ENCODE data around the gene SPATS2. TPM values are rescaled to one million over a fixed set of nuclear protein-coding genes. Genes with fewer than 3 reads are reported as not detected.

Gene SPATS2
- total RNA-seq, 1 donor from 2014 or later = 32.1 TPM

DNA sequence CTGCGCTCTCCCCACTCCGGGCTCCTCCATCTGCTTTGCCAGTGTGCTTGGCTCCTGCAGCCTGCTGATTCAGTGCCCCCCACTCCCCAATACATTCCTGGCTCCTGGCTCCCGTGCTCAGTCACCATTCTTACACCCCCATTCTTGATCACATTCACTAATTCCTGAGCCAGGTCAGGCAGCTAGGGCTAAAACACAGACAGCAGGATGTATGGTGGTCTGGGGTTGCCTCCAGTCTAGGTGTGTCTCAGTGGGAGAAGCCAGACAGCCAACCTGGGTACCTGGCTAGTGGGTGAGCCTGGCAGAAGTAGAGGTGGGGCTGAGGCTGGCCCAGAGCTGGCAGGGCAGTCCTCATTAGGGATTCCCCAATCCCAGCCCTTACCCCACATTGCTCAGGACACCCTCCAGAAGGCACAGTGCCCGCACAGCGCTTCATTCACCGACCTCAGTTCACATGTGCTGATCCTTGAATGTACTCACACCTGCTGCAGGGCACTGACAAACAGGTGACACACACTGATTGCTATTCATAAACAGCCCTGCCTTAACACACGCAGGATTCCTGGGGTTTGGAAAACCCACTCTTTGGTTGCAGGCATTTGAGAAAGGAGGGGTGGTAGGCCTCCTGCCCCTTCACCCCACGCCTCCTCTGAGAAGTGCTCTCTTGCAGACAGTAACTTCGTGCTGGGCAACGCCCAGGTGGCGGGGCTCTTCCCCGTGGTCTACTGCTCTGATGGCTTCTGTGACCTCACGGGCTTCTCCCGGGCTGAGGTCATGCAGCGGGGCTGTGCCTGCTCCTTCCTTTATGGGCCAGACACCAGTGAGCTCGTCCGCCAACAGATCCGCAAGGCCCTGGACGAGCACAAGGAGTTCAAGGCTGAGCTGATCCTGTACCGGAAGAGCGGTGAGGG is 173.2 kb downstream of the SPATS2 start:
- DNase-seq (ENCODE audit: low spot score) = no peak

DNA sequence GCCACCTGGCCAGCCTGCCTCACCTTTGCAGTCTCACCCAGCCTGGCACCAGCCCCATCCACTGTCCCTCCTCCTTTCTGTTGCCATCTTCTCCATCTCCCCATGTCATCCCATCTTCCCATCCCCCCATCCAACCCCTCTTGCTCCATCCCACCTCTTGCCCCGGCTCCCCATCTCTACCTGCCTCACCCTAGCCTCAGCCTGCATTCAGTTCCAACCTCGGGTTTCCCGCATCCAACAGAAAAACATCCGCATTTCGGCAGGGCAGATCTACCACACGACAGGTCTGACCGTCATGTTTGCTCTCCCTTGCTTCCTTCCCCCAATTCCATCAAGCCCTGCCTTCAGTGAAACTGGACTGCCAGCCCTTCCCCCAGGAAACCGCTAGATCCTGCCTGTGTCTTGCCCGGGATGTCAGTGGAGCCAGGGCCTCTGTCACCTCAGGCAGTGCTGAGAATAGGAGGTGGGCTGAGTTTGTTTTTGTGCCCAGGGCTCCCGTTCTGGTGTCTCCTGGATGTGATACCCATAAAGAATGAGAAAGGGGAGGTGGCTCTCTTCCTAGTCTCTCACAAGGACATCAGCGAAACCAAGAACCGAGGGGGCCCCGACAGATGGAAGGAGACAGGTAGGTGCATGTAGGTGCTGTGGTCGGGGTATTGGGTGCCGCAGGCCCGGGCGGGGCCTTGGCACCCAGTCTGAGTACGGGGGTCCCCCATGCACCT is 174.0 kb downstream of the SPATS2 start:
- no peak for DNase-seq (ENCODE audit: low spot score)

DNA sequence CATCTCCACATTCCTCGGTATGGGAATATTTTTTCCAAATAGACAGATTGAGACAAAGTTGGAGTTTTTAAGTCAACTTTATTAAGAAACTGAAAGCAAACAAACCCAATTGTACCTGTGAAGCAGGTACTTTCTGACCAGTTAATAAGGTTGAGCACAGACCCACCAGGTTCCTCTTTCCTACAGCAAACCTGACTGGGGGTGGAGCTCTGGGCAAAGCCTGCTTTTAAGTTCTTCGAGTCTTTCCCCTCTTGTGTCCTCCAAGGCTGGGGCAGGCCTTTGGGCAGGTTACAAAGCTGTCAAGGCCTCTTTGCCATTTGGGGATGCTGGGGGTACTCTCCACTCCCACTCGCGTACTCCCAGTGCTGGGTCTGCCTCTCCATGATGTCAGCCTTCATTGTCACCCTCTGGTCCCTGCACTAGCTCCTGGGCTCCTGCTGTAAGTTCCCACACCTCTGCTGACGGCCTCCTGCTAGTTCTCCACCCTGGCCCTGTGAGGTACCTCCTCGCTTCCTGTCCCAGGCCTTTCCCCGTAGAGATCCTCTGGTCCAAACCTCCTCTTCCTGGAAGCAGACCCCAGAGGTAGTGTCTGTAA is 174.7 kb downstream of the SPATS2 start:
- no peak for DNase-seq (ENCODE audit: low spot score)

DNA sequence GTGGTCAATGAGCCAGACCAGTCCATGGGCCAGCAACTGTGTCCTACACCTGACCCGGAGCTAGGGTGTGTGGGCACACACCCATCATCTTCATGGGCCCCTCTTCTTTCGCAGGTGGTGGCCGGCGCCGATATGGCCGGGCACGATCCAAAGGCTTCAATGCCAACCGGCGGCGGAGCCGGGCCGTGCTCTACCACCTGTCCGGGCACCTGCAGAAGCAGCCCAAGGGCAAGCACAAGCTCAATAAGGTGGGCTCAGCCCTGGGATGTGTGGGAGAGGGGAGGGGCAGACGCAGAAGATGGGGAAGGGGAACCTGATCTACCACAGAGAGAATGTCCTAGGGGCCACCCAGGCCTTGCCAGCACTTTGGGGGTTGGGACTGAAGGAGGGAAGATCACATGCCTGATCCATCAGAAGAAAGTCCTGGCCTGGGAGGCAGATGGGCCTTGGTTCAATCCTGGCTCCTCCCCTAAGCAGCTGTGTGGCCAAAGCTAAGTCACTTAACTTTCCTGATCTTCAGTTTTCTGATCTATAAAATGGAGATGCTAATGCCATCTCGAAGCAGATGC is 175.4 kb downstream of the SPATS2 start:
- no peak for DNase-seq (ENCODE audit: low spot score)

DNA sequence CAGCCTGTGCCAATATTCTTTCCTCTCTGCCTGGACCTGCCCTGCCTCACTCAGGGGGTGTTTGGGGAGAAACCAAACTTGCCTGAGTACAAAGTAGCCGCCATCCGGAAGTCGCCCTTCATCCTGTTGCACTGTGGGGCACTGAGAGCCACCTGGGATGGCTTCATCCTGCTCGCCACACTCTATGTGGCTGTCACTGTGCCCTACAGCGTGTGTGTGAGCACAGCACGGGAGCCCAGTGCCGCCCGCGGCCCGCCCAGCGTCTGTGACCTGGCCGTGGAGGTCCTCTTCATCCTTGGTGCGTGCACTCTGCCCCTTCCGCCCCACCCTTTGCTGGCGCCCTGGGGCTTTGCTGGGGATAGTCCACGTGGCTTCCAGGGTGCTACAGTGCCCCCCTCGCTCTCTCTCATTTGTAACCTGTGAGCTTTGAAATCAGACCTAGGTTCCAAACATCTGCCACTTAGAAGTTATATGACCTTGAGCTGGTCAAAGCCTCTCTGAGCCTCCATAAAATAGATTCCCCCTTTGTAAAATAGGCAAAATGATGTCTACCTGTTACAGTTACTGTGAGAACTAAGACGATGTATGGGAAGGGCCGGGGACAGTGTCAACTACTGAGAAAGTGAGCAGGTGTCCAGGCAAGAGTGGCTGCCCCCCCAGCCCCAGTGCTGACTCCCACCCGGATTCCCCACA is 176.1 kb downstream of the SPATS2 start:
- DNase-seq (ENCODE audit: low spot score) = no peak

DNA sequence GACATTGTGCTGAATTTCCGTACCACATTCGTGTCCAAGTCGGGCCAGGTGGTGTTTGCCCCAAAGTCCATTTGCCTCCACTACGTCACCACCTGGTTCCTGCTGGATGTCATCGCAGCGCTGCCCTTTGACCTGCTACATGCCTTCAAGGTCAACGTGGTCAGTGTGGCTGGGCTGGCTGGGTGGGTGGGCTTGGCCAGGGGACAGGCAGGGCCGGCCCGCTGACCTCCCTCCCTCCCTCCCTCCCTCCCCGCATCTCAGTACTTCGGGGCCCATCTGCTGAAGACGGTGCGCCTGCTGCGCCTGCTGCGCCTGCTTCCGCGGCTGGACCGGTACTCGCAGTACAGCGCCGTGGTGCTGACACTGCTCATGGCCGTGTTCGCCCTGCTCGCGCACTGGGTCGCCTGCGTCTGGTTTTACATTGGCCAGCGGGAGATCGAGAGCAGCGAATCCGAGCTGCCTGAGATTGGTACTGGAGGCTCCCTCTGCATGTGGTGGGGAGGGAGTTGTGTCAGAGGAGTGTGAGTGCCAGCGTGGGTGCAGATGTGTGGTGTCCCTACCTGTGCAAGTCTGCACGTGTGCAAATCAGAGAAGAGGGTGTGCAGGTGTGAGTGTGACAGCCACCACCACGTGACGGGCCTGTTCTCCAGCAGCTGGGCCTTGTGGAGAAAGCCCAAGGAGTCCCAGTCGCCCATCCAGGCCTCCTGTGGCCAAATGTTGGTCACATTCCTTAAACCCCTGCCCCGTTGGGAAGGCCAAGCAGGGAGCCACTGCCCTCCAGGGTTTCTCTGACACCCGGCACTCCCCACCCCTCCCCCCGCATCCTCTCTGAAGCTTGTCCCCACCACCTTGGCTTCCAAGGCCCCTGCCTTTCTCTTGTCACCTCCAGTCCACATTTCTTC is 176.9 kb downstream of the SPATS2 start:
- no peak for DNase-seq (ENCODE audit: low spot score)

DNA sequence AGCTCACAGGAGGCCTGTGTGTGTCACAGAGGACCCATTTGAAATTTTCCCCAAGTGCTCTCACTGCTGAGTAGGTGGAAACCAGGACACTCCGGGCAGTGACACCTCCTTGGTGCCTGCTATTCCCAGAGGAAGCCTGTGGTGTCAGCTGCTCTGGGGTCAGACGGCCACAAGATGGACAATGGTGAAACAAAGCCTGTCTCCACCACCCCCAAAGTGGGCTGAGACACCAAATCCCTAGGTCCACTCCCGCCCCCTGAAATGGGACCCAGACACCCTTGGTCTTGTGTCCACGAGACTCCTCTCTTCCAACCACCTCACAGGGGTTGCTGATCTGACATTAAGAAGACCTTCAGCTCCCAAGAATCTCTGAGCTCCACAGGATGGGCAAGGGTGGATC is 178.6 kb downstream of the SPATS2 start:
- DNase-seq (ENCODE audit: low spot score) = no peak

DNA sequence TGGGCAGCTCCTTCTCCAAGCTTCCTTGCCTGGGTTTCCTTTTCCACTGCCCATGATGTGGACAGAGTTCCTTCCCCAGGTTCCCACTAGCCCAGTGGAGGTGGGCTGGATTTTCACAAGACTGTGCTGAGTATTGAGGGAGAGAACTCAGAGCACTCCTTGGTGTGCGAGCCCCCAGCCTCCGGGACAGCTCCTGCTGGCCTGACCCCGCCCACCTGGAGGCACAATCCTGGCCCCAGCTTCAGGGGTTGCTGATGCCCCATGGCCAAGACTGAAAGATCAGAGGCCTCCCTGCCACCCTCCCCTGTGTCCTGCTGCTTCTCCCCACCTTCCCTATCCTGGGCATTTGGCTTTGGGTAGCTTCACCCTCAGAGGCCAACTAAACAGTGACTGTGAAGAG is 179.2 kb downstream of the SPATS2 start:
- DNase-seq (ENCODE audit: low spot score) = no peak

DNA sequence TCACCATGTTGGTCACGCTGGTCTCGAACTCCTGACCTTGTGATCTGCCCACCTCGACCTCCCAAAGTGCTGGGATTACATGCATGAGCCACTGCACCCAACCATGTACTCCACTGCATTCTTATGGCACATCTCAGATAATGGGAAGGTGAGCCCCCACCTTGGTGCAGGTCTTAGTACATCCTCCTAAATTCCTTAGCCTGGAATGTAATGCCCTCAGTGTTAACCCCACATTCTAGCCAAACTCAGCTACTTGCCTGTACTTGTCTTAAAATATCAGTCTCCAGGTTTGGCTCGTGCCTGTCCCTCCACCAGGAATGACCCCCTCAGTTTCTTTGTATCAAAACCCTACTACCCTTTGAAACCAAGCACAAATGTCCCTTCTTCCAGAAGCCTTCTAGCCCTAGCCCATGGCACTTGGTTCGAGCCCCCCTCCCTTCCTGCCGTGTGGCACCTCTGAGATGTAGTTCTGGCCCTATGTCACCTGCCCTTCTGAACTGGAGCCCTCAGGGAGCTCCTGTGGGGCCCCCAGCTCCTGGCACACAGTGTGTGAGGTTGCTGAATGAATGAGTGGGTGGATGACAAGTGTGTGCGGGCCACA is 179.9 kb downstream of the SPATS2 start:
- no peak for DNase-seq (ENCODE audit: low spot score)

DNA sequence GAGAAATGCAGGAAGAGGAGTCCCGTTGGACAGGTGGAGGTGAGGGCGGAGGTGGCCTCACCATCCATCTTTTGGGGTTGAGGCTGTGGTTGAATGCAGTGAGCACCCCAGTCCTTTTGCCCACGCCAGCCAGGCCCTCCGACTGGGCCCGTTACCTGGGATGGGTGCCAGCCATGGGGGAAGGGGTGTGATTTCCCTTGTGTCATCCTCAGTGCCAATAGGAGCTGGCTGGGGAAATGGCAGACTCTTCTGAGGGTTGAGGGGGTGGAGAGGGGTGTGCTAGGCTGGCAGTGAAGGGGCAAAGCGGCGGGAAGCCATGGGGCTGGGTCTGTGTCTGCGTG is 181.2 kb downstream of the SPATS2 start:
- DNase-seq (ENCODE audit: low spot score) = no peak

DNA sequence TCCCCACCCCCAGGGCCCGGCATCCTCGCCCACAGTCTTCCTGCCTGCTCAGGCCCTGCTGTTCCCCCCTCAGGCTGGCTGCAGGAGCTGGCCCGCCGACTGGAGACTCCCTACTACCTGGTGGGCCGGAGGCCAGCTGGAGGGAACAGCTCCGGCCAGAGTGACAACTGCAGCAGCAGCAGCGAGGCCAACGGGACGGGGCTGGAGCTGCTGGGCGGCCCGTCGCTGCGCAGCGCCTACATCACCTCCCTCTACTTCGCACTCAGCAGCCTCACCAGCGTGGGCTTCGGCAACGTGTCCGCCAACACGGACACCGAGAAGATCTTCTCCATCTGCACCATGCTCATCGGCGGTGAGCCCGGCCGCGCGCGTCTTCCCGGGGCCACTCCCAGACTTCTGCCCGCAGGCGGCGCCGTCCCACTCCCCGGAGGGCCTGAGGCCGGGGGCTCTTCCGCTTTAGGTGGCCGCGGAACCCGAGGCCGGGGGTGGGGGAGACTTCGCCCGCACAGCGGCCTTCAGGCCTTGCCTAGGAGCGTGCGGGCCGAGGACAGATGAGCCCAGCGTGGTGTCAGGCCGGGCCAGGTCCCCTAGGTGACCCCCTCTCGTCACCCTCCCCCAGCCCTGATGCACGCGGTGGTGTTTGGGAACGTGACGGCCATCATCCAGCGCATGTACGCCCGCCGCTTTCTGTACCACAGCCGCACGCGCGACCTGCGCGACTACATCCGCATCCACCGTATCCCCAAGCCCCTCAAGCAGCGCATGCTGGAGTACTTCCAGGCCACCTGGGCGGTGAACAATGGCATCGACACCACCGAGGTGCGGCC is 181.8 kb downstream of the SPATS2 start:
- no peak for DNase-seq (ENCODE audit: low spot score)

DNA sequence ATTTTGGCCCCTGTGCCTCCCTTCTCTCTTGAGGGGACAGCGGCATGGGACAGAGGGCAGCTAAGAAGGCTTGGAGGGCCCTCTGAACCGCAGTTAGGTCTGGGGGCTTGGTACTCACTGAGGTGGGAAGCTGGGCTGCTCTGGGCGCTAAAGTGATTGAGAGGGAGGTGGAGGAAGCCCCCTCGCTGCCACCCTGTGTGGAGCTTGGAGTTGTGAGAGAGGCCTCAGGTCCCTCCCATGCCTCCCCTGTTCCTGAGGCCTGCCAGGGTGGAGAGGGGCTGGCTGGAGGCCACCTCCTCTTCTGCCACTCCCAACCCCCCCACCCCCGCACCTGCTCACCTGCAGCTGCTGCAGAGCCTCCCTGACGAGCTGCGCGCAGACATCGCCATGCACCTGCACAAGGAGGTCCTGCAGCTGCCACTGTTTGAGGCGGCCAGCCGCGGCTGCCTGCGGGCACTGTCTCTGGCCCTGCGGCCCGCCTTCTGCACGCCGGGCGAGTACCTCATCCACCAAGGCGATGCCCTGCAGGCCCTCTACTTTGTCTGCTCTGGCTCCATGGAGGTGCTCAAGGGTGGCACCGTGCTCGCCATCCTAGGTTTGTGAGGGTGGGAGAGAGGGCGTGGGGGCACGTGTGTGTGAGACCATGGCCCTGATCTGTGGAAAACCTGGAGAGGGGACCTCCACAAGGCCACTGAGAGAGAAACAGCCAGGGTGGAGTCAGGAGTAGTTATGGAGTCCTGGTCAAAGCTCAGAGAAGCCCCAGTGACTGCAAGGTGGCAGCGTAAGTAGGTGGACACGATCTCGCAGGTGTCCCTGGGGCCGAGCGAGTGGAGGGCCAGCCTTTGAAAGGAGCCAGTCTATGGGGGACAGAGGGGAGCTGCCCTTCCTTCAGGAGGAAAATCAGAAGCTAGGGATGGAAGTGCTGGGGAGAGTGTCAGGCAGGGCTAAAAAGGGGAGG is 182.8 kb downstream of the SPATS2 start:
- no peak for DNase-seq (ENCODE audit: low spot score)

DNA sequence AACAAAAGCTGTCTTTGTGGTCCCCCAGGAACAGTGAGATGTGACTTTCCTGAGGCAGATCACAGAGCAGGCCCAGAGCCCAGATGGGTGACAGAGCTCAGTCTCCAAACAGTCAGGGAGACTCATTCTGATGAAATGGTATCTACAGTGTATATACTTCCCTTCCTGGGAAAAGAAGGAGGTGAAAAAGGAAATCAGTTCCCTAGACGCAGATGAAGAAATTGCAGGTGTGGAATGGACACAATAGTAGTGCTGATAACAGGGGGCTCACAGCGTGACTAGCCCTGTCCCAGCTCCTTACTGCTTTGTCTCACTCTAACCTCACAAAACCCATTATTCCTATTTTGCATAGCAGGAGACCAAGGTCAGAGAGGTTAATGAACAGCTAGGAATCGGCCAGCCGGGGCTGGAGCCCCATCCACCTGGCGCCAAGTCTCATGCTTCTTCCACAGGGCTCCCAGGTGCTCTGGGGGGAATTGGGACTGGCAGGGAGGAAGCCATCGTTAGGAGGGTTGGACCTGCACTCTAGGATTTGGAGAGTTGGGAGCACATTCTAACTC is 183.5 kb downstream of the SPATS2 start:
- DNase-seq (ENCODE audit: low spot score) = no peak

DNA sequence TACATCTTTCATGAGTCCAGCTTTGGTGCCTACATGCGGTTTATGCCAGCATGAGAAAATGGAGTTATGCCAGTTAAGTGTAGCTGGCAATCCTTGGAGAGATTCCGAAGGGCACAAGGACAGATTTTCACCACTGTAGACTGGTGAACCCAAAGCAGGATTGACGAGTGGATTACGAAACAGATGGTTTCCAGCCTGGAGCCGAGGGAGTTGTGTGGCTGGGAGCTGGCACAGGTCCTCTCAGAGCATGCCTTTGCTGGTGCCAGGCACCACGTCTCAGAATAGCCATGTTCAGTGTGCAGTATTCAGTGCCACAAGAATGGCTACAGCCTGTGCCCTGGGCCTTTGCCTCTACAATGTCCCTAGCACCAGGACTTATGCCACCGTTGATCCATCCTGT is 184.8 kb downstream of the SPATS2 start:
- DNase-seq (ENCODE audit: low spot score) = no peak

DNA sequence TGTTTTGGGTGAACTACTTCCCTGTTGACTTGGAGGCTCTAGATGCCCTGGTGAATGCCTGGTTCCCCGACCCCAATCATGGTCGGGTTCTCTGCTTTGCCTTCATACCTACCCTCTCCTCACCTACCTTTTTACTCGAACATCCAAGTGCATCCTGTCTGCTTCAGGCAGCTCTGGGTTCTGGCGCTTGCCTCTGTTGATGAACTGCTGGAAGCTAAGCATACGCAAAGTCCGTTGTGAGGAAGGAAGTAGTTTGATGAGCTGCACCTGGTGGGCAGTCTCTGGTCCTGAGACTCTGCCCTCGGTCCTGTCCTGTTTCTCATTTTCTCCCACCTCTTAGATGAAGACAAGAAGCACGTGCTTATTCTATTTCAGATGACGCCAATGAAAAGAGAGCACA is 185.2 kb downstream of the SPATS2 start:
- no peak for DNase-seq (ENCODE audit: low spot score)

DNA sequence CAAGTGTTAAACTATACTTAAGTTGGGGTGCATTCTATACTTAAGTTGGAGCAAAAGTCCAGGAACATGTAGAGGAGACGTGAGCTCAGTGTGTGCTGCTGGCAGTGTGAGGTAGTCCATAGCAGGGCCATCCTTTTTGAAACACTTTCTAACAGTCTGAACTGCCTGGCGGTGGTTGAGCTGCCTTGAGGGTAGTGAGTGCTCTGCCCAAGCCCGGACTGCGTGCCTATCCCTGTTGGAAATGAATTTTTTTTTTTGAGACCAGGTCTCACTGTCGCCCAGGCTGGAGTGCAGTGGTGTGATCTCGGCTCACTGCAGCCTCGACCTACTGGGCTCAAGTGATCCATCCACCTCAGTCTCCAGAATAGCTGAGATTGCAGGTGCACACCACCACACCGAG is 185.6 kb downstream of the SPATS2 start:
- DNase-seq (ENCODE audit: low spot score) = no peak

DNA sequence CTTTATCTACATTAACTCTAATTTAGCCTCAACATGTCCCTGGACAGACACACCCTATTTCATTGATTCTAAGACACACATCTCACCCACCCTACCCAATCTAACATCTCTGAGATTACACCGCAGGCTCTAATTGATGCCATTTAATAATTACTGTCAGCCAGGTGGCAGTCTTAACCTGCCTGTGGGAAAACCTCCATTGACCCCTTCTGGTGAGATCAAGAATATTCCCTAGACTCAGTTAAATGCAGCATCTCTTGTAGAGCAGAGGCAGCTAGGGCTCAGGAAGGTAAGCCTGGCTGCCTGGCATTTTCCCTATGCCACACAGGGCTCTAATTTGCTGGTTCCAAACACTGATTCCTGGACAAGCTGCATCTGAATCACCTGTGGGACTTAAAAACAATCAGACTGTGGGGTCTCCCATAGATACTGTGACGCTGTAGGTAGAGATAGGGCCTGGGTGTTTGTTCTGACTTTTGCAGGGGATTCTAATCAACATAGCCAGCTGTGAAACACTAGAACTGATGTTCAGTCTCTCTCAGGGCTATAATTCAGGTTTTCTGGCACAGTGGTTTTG is 186.3 kb downstream of the SPATS2 start:
- DNase-seq (ENCODE audit: low spot score) = no peak

DNA sequence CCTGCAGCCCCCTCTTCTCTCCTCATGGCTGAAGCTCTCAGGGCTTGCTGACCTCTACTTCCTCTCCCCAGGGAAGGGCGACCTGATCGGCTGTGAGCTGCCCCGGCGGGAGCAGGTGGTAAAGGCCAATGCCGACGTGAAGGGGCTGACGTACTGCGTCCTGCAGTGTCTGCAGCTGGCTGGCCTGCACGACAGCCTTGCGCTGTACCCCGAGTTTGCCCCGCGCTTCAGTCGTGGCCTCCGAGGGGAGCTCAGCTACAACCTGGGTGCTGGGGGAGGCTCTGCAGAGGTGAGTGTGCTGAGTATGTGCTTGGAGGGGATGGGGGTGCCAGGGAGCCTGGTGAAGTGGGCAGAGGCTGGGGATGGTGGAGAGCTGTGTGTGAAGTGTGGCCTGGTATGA is 187.0 kb downstream of the SPATS2 start:
- no peak for DNase-seq (ENCODE audit: low spot score)

Data from mucosa of gallbladder (tissue), 1 donor.